Dendritic cell treated with granulocyte-macrophage colony-stimulating factor and Interleukin-4, amounts not matched to agents 40 ng/mL and 50 ng/mL, for 4 days (primary cell): ENCODE measurements around the gene GDPD2.

Experiments
- H3K27ac Mint-ChIP-seq: one replicate; pipeline ENCODE4 v1.8.0; 2022; ENCODE audit warnings: mild to moderate bottlenecking, mixed read lengths
- H3K27me3 Mint-ChIP-seq: one replicate; pipeline ENCODE4 v1.8.0; 2022; ENCODE audit warnings: mild to moderate bottlenecking, mixed read lengths
- H3K36me3 Mint-ChIP-seq: one replicate; pipeline ENCODE4 v1.8.0; 2022; ENCODE audit warnings: low read depth, mixed read lengths
- H3K4me1 Mint-ChIP-seq: one replicate; pipeline ENCODE4 v1.8.0; 2022; ENCODE audit warnings: low read depth, mixed read lengths
- H3K4me3 Mint-ChIP-seq: one replicate; pipeline ENCODE4 v1.8.0; 2022; ENCODE audit warnings: mild to moderate bottlenecking, moderate library complexity, mixed read lengths
- H3K9me3 Mint-ChIP-seq: one replicate; pipeline ENCODE4 v1.8.0; 2022; ENCODE audit warnings: mixed read lengths
- intact Hi-C: fragments of 100-400 bp; cut with micrococcal nuclease; formaldehyde crosslinking; loops from one replicate; pipeline ENCODE4 v1.15.0; 2022

The GDPD2 gene

DNA sequence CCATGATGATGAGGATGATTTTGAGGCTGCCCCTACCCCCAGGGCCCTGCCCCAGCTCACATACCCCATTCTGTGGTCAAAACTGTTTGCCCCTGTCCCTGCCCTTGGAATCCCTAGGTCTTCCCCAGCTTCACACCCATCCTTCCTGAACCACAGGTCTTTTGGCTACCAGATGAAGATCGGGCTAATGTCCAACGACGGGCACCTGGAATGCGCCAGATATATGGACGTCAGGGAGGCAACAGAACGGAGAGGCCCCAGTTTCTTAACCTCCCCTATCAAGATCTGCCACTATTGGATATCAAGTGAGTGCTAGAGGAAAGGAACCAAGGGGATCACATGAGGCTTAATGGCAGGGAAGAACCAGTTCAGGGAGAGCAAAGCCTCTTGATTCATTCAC lies 6.6 kb downstream of the GDPD2 start:
- Mint-ChIP-seq H3K4me3 (no peak overlapping the region), H3K4me1 (peaks cover 27% of the 10 kb centered on the region), H3K27ac (no peak overlapping the region), H3K27me3 (peaks cover 7% of the 10 kb centered on the region), H3K9me3 (no peaks in the 10 kb centered on the region), H3K36me3 (peaks cover 5% of the 10 kb centered on the region)
- intact Hi-C loops, result loop anchor here (10.0 kb wide), 2 partner anchors 95 to 295 kb away; partner anchors contain the start of gene IGBP1

DNA sequence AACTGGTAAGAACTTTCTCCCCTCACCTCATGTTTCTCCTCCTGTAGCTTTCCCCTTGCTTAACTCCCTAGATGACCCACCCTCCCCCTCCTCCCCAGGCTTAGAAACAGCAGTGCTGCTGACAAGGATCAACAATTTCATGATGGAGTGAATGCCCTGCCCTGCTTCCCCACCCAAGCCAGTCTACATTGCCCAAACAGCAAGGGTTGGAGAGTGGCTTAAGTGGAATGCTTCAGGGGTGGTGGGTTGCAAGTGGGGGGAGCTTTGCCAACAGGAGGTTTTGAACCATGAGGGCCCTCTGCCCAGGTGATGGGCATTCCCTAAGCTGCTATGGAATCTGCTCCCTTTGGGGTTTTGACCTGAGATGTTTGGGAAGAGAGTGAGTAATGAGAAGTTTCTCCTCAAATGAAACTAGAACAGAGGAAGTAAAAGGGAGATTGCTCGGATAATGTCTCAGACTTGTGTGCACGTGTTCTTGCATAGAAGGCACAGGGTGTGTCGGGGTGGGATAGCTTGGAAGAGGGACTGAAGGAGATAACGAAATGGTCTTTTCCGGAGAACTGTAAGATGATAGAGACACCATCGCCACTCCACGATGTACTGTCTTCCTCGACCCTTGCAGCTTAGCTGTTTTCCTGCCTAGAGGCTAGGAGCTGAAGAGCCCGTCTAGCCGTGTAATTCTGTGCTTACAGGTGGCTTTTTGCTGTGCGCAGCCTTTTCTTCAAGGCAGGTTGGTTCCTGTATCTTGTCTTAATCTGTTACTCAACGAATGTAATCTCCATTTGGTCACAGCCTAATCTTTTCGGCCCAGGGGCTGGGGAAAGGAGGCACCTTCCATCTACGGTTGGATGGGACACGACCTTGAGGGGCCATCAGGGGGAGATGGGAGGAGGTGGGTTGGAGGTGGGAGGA lies 10.1 kb downstream of the GDPD2 start:
- Mint-ChIP-seq H3K27me3 (peaks cover 23% of the 10 kb centered on the region), H3K4me3 (peak overlapping the region; percentile 81), H3K27ac (peak overlapping the region; percentile 83), H3K4me1 (peaks cover 44% of the 10 kb centered on the region), H3K36me3 (peaks cover 5% of the 10 kb centered on the region), H3K9me3 (no peaks in the 10 kb centered on the region)
- intact Hi-C loops, result loop anchor here (10.0 kb wide), 2 partner anchors 98 to 298 kb away; partner anchors contain the start of gene IGBP1

DNA sequence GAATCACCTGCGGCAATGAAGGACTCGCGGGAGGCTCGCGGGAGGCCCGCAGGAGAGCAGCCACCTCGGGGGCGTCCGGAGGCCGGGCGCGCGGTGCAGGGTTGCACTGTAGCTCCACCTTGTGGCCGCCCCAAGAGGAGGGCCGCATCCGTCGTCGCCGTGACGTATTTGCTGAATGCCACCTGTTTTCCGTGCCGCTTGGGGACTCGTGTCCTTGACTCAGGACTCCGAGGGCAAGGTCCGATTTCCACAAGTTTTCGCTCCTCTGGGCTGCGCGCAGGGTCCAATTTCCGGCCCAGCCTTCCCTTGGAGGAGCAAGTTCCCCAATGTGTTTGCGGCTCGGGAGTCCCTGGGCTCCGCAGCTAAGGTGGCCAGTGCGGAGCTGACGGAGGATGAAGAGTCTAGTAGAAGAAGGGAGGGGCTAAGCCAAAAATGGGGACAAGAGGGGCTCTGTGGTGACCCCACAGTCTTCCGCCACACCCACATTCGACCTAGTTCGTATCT lies 10.8 kb downstream of the GDPD2 start:
- intact Hi-C loops, result loop anchor here (10.0 kb wide), 2 partner anchors 99 to 299 kb away; partner anchors contain the start of gene IGBP1
- Mint-ChIP-seq H3K4me1 (peaks cover 44% of the 10 kb centered on the region), H3K27ac (peak overlapping the region; percentile 83), H3K4me3 (peak overlapping the region; percentile 81), H3K27me3 (peaks cover 23% of the 10 kb centered on the region), H3K36me3 (peaks cover 5% of the 10 kb centered on the region), H3K9me3 (no peaks in the 10 kb centered on the region)

DNA sequence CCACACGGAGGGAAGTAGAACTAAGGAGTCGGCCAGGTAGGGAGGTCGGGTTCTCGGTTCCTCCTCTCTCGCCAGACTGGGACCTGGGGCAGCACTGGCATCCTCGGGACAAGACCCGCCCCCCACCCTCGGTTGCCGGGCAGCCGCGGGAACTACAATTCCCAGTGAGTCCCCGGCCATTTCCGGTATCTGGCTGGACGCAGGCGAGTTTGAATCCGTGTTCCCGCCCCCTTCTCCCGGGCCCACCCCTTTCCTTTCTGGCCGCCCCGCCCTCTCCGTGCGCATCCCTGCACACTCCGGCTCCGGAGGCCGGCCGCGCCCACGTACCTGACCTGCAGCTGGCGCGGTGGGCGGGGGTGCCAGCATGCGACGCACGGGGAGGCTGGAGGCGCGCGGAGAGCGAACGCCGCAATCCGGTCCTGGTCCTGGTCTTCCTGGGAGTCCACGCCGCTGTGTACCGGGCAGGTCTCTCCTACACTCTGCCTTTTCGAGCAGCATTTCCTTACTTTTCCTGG lies 11.3 kb downstream of the GDPD2 start:
- intact Hi-C loops, result loop anchor here (10.0 kb wide), 2 partner anchors 100 to 300 kb away; partner anchors contain the start of gene IGBP1
- peaks cover 25% of the 10 kb centered on the region for H3K27me3 Mint-ChIP-seq
- H3K4me1 Mint-ChIP-seq, result peaks cover 44% of the 10 kb centered on the region
- H3K36me3 Mint-ChIP-seq, result peaks cover 5% of the 10 kb centered on the region
- H3K27ac Mint-ChIP-seq, result peak overlapping the region; percentile 83
- no peaks in the 10 kb centered on the region for H3K9me3 Mint-ChIP-seq
- peak overlapping the region; percentile 81 for H3K4me3 Mint-ChIP-seq

DNA sequence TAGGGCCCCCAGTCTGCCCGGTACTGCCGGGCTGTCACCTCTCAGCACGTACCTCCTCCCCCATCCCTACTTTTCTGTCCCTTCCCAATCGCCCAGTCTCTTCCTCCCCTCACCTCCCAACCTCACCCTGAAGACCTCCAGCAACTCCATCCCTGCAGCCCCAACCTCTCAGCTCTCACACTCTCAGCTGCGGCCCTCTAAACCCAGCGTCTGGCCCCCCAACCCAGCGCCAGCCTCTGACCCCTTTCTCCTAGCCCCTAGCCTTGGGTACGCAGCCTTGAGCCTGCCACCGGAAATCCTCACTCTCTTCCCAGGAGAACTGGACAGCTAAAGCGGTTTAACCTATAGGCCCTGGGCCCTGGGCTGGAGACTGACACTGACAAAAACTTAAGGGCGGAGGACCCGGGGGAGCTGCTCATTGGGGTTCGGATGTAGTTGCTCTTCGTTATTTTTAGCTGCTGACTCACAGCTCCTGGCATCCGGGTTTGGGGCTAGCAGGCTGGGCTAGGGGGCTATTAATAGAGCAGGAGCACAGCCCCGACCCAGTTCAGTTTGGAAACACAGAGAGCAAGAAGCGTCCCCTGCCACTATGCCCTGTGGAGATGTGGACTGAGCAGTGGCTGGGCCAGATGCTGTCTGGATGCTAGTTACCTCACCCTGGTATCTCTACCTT lies 11.9 kb downstream of the GDPD2 start:
- H3K9me3 Mint-ChIP-seq, result no peaks in the 10 kb centered on the region
- peaks cover 30% of the 10 kb centered on the region for H3K27me3 Mint-ChIP-seq
- intact Hi-C loops, result loop anchor here (10.0 kb wide), 2 partner anchors 100 to 300 kb away; partner anchors contain the start of gene IGBP1
- peak overlapping the region; percentile 81 for H3K4me3 Mint-ChIP-seq
- H3K4me1 Mint-ChIP-seq, result peaks cover 41% of the 10 kb centered on the region
- no peak overlapping the region for H3K27ac Mint-ChIP-seq
- peaks cover 5% of the 10 kb centered on the region for H3K36me3 Mint-ChIP-seq

DNA sequence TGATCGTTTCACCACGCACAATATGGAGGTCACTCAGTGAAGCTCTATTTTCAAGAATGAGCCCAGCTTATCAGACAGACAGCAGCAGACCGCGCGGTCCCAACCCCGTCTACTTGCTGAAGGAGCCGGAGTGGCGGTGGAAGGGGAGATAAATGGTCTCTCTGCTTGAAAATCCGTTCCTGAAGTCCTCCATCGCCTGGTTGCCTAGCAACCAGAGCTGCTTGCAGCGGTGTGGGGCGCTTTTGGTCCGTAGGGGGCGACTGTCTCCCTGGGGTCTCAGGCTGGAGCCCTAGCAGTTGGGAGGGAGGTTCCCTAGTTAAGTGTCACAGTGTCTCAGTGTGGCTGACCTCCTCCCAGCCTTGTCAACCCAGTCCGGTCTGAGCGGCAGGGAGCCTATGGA lies 13.2 kb downstream of the GDPD2 start:
- Mint-ChIP-seq H3K27ac (no peak overlapping the region), H3K36me3 (peaks cover 5% of the 10 kb centered on the region), H3K9me3 (no peaks in the 10 kb centered on the region), H3K27me3 (peaks cover 40% of the 10 kb centered on the region), H3K4me3 (no peak overlapping the region), H3K4me1 (peaks cover 37% of the 10 kb centered on the region)
- intact Hi-C loops, result loop anchor here (10.0 kb wide), 2 partner anchors 102 to 302 kb away; partner anchors contain the start of gene IGBP1

DNA sequence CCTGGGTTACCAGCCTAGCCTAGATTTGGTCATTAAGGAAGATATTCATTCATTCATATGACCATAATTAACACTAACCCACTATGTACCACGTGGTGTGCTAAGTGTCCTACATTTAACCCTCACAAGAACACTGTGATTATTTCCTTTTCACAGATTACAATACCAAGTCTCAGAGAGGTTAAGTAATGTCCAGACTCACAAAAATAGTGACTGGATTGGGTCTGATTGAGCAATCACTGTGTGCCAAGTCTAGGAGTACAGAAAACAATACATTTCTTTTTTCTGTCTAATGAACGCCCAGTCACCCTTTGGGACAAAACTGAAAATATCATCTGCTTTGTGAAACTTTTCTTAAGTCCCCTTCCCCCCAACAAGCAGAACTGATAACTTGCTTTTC lies 13.9 kb downstream of the GDPD2 start:
- Mint-ChIP-seq H3K36me3 (peaks cover 5% of the 10 kb centered on the region), H3K4me3 (no peak overlapping the region), H3K4me1 (peaks cover 37% of the 10 kb centered on the region), H3K27ac (no peak overlapping the region), H3K9me3 (no peaks in the 10 kb centered on the region), H3K27me3 (peaks cover 45% of the 10 kb centered on the region)
- intact Hi-C loops, result loop anchor here (10.0 kb wide), 2 partner anchors 102 to 302 kb away; partner anchors contain the start of gene IGBP1

DNA sequence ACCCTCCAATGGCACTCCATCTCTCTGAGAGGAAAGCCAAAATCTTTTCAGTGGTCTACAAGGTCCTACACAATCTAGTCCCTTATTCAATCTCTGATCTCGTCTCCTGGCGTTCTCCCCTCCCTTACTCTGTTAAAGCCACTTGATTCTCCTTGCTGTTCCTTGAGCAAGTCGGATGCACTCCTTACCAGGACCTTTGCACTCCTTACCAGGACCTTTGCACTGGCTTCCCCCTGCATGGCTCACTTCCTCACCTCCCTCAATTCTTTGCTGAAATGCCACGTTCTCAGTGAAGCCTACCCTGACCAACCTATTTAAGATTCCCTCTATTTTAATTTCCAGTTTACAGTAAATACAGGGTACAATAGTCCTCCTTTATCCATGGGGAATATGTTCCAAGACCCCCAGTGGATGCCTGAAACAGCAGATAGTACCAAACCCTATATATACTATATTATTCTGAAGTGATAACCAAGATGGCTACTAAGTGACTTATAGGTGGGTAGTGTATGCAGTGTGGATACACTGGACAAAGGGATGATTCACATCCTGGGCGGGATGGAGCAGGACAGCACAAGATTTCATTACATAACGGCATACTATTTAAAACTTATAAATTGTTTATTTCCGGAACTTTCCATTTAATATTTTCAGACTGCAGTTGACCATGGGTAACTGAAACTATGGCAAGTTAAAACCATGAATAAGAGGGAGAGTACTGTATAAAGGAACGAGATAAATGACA lies 15.0 kb downstream of the GDPD2 start:
- no peak overlapping the region for H3K4me3 Mint-ChIP-seq
- H3K9me3 Mint-ChIP-seq, result no peaks in the 10 kb centered on the region
- peaks cover 54% of the 10 kb centered on the region for H3K27me3 Mint-ChIP-seq
- peaks cover 5% of the 10 kb centered on the region for H3K36me3 Mint-ChIP-seq
- peaks cover 29% of the 10 kb centered on the region for H3K4me1 Mint-ChIP-seq
- intact Hi-C loops, result loop anchor here (10.0 kb wide), 2 partner anchors 103 to 303 kb away; partner anchors contain the start of gene IGBP1
- H3K27ac Mint-ChIP-seq, result no peak overlapping the region

DNA sequence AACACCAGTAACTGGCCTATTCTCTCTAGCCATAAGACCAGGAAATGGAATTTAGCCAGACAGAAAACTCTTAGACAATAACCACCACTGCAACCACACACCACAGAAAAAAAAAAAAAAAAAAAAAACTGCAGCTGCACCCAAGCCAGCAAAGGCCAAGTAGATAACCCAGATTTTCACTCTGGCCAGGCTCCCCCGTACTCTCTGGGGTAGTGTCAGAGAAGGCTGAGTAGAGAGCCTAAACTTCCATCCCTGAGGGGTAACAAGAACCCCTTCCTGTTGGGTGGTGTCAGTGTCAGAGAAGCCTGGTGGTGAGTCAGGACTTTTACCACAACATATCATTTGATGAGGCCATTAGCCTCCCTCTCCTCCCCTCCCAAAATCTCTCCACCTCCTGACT lies 15.9 kb downstream of the GDPD2 start:
- intact Hi-C loops, result loop anchor here (10.0 kb wide), 2 partner anchors 104 to 304 kb away; partner anchors contain the start of gene IGBP1
- H3K4me3 Mint-ChIP-seq, result no peak overlapping the region
- no peaks in the 10 kb centered on the region for H3K9me3 Mint-ChIP-seq
- H3K27me3 Mint-ChIP-seq, result peaks cover 56% of the 10 kb centered on the region
- peaks cover 20% of the 10 kb centered on the region for H3K4me1 Mint-ChIP-seq
- H3K36me3 Mint-ChIP-seq, result peaks cover 2% of the 10 kb centered on the region
- no peak overlapping the region for H3K27ac Mint-ChIP-seq

DNA sequence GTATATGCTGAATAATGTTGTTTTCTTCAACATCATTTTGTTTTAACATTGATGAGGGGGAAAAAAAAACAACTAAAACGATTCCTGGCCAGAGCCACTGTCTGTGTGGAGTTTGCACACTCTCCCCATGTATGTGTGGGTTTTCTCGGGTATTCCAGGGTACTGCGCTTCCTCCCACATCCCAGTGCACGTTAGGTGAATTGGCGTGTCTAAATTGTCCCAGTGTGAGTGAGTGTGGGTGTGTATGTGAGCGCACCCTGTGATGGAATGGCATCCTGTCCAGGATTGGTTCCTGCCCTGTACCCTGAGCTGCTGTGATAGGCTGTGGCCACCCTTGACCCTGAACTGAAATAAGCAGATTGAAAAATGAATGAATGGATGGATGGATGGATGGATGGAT lies 19.1 kb downstream of the GDPD2 start:
- intact Hi-C loops, result no loop called here
- peaks cover 71% of the 10 kb centered on the region for H3K27me3 Mint-ChIP-seq
- H3K9me3 Mint-ChIP-seq, result no peaks in the 10 kb centered on the region
- no peak overlapping the region for H3K4me3 Mint-ChIP-seq
- no peak overlapping the region for H3K27ac Mint-ChIP-seq
- H3K36me3 Mint-ChIP-seq, result no peaks in the 10 kb centered on the region
- H3K4me1 Mint-ChIP-seq, result peaks cover 9% of the 10 kb centered on the region

DNA sequence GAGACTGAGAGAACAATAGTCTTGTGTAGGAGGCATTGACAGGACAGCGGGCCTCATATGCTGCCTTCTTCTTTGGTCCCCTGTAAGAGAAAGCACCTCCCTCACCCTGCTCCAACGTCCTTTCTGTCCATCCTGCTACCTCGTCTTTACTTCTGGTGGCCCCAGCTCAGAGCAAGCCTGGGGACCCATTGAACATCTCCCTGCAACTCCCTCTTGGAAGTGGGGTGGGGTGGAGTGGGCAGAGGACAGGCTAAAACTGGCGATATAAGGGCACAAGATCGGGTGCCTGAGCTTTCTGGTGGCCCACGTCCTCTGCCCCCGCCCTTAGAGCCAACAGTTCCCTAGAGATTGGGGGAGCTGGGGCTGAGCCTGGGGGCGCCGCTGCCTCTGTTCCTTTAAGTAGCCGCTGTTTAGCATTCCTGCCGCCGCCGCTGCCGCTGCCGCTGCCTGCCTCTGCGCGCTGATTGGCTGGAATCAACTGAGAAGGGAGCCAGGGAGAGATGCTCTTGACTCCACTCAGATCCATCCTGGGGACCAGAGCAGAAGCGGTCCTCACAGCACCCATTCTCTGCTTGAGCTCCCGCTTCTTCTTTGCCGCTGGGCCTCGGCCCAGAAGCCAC lies 21.3 kb downstream of the GDPD2 start, which contains the start of gene DLG3:
Gene DLG3 (plus strand): TSS at position 510 of the 620 bp plus-strand sequence. CDS start 367 bp downstream, outside the sequence.
- H3K27ac Mint-ChIP-seq, result no peak within 1 kb of the TSS
- no peaks in the 10 kb centered on the region for H3K9me3 Mint-ChIP-seq
- intact Hi-C loops, result no loop called here
- peaks cover 63% of the 10 kb centered on the region for H3K27me3 Mint-ChIP-seq
- H3K4me3 Mint-ChIP-seq, result no peak within 1 kb of the TSS
- H3K36me3 Mint-ChIP-seq, result no peaks in the 10 kb centered on the region
- no peaks in the 10 kb centered on the region for H3K4me1 Mint-ChIP-seq

DNA sequence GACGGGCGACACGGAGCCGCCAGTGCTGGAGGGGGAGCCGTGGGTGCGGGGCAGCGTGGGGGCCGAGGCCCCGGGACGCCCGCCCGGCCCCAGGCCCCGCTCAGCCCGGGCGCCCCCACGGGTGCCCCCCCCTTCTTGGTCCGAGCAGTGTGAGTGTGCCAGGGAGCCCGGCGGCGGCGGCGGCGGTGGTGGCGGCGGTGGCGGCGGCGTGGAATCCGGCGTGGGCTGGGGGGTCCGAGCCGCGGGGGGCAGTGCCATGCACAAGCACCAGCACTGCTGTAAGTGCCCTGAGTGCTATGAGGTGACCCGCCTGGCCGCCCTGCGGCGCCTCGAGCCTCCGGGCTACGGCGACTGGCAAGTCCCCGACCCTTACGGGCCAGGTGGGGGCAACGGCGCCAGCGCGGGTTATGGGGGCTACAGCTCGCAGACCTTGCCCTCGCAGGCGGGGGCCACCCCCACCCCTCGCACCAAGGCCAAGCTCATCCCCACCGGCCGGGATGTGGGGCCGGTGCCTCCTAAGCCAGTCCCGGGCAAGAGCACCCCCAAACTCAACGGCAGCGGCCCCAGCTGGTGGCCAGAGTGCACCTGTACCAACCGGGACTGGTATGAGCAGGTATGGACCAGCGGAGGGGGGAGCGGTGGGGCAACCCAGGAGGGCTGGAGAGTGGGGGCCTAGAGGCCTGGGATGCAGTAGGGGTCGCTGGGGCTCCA lies 22.0 kb downstream of the GDPD2 start:
- Mint-ChIP-seq H3K27me3 (peaks cover 64% of the 10 kb centered on the region), H3K4me1 (no peaks in the 10 kb centered on the region), H3K9me3 (no peaks in the 10 kb centered on the region), H3K4me3 (no peak overlapping the region), H3K27ac (no peak overlapping the region), H3K36me3 (no peaks in the 10 kb centered on the region)
- intact Hi-C loops, result no loop called here
